NCI-H1436 (cell line): ENCODE results near the gene MRNIP.

ENCODE experiments used
- DNase-seq: peaks from one replicate; lab custom pipeline; 2025; lab: John Stamatoyannopoulos, UW

The MRNIP gene

DNA sequence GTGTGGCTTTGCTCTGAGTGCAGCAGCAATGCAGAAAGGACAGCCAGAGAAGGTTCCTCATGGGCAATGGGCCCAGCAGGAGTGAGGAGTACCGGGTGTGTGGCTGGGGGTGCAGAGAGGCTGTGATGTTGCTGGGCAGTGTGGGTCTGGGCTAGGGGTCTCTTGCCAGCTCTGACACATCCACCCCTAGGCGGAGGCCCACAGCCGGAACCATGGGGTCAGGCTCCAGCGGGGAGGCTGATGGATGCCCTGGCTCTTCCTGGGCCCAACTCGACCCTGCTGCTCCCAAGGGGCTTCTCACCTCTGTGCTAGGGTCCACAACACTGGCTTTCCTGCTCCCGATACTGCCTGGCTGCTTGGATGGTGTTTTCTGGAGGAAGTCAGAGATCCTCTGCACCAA, 29.2 kb upstream of the MRNIP start:
- no peak for DNase-seq

DNA sequence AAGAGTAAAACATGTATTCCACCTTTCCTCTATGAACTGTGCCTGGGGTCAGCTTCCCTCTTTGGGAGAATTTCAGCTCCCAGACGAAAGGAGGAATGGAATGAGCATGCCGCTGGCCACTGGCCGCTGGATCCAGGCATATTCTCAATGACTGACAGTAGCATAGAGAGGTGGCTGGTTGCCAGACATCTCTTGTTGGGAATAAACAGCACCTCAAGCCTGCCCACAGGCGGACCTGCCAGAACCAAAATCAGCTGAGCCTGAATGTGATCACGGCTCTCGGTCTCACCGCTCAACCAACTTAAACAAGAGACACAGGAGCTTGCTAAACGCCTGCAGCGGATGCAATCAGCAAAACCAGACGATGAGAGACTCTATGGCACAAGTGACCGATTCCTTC, 28.5 kb upstream of the MRNIP start:
- DNase-seq = no peak

DNA sequence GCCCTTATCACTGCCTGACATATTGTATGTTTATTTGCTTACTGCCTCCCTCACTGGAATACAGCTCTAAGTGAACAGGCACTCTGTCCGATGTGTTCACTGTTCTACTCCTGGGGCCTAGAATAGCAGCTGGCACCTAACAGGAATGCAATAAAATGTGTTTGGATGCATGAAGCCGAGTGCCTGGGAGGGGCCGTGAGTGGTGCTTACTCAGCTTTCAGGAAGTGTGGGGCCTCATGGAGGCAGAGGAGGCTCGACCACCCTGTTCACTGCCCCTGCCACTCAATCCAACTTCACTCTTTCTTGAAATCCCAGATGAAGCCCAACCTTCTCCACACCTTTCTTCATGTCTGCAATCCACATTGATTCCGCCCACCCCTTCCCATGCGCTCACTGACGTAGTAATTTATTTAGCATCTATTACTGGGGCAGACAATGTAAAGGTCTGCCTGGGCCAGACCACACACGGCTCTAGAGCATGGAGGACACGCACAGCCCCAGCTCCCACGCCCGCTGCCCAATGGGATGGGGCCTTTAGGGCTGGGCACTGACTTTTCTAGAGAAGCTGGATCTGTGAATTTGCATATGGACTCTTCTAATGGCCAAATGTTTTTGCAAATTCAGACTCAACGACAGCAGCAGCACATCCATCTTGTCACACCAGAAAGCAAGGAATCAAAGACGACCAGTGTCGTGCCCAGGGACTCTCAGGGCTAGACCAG, 27.7 kb upstream of the MRNIP start:
- no peak for DNase-seq

DNA sequence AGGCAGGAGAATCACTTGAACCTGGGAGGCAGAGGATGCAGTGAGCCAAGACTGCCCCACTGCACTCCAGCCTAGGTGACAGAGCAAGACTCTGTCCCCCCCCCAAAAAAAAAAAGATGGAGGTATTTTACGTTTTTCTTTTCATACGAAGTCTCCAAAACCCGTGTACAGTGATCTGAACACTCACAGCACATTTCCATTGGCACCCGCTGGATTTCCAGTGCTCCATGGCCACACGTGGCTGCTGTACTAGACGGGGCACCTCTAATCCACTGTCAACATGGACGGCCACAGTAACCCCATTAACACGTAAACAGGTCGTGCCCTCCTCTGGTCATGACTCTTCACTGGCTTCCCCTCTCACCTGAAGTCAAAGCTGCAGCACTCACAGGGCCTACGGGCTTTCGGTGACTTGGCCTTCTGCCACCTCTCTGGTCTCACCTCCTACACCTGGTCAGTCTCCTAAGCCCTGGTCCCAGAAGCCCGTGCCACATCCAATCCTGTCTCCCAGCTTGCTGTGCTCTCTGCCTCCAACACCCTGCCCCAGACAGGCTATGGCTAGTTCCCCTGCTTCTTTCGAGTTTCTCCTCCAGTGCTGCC, 27.0 kb upstream of the MRNIP start:
- no peak for DNase-seq

DNA sequence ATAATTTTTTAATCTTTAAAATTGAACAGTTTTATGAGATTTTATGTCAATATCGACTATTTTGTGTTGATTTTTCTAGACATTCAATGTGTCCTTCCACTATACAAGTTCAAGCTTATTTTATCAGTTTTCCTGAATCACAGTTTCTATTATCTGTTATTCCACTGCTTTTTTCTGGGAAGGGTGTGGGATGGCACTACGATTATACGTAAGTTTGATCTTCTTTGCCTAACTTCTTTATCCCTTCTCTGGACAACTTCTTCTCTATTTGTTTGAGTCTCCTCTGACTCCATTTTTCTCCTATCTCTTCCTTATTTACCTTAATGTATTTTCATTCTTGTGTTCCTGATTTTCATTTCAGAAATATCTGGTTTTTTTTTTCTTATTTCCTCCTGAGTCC, 24.5 kb upstream of the MRNIP start:
- no peak for DNase-seq

DNA sequence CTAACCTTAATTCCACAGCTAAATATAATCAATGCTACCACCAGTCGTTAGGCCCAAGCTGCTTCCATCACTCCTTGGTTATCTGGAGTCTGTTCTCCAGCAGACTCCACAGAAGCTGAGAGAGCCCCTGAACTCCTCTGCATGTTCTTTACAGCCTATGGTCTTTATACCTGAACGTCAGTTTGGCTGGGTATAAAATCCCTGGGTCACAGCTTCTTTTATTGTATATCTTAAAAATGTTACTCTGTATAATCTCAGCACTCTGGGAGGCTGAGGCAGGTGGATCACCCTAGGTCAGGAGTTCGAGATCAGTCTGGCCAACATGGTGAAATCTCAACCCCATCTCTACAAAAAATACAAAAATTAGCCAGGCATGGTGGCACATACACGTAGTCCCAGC, 23.7 kb upstream of the MRNIP start:
- DNase-seq = no peak

DNA sequence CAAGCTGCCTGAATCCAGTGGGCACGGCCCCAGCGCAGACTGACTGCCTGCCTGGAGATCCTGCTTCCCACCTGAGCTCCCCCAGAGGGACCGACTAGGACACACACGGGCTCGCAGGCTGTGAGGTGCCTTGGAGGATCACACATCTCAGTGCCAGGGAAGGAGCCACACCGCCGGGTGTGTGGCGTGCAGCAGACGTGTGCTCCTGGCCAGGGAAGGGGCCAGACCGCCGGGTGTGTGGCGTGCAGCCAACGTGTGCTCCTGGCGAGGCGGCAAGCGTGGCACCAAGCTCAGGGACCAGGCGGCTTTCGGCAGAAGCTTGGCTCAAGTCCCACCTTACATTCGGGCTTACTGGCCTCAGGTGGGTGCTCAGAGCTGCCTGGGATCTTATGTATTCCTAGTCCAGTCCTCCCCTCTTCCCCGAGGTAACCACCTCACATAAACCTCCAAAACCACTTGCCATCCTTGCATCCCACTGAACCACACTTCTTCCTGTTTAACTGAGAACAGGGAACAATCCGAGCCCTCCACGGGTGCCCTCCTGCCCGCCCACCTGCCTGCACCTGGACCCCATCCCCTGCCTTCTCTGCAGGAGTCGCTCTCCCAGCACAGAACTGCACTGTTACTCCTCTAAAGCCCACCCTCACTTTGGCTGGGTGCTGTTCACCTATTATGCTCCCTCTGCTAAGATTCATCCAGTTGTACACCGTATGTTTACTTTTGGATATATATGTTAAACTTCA, 22.4 kb upstream of the MRNIP start:
- no peak for DNase-seq

DNA sequence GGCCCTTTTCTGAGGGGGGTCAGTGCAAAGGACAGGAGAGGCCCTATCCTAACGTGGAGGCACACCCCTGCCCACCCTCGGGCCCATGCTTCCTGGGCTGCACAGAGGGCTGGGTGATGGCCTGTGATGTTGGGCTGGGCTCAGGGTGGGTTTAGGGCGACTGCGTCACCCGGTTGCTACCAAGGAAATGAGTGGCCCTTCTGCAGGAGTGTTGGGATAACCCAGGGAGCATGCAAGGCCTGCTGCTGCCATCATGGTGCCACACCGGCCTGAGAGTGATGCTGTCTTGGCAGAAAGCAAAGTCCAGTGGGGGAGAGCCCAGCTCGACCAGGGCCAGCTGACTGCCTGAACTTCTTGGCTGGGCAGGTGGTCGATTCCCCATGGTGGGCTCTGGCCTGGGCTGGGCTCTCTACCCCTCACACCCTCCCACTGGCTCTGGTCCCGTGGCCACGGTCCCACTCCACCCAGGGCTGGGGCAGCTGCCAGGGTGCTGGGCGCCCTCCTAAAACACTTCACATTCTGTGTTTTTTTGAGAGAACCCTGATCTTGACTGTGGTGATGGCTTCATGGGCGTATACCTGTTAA, 21.5 kb upstream of the MRNIP start:
- no peak for DNase-seq

DNA sequence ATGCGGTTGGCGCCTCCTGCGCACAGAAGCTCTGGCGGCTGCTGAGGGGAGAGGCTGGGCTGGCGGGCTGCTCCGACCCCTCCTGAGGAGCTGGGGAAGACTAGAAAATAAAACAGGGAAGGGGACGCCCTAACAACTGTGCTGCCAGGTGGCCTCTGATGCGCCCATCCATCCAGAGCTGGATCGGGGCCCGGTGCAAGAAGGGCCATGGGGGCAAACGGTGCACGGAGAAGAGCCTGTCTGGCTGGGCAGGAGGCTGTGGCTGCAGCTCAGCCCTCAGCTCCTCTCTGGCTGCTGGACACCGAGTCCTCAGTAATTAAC, 21.0 kb upstream of the MRNIP start:
- no peak for DNase-seq

DNA sequence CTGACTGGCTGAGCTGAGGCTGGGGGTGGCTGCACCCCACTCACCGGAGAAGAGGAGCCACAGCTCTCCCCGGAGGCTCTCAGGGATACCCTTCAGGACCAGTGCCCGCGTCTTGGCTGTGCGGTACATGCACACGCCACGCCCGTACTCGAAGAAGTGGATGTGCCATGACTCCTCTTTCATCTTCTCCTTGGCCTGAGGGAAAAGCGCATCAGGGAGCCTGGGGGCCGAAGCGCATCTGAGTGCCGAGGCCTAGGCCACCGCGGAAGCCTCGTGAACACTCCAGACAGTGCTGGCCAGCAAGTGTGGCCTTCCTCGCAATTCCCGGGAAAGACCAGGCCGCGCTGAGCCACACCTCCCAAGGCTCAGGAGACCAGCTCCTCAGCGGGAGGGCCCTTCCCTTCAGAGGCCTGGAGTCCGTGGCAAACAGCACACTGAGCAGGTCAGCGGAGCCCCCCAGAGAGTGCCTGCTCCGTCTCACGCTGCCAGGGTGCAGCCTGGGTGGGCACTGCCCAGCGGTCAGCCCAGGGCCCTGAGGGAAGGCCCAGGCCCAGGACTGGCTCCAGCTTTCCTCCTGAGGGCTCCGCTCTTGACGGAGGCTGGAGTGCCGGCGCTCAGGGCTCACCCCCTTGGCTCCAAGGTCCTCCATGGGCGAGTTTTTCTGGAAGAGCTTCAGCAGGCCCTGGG, 20.5 kb upstream of the MRNIP start:
- no peak for DNase-seq

DNA sequence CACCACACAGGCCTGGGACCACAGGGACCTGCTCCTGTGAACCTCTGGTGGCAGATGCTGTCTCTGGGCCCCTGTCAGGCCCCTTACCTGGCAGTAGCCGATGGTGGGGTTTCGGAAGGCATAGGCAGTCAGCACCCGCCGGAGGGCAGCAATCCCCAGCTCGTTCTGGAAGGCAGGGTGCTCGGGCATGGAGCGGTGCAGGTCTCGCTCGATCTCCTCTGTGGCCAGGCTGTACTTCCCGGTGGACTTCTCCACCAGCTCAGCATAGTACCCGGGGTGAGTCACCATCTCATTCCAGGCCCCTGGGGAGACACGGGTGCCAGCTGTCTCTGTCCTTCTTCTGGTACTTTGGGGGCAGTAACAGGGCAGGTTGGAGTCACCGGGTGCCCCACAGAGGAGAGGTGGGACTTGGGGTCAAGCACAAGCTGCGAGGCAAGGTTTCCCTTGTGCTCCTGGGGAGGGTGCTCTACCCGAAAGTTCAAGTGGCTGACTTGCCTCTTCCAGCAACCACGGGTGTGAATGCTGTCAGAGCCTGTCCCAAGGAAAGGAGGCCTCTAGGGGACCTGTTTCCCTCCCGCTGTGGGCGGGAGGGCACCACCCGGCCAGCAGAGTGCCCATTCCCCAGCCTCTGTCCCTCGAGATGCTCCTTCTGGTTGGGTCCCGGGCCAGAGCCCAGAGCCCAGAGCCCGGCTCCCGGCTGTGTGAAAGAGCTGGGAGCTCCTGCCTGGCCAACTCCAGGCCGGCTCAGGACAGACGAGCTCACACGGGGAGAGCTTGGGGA, 19.8 kb upstream of the MRNIP start:
- DNase-seq = no peak

DNA sequence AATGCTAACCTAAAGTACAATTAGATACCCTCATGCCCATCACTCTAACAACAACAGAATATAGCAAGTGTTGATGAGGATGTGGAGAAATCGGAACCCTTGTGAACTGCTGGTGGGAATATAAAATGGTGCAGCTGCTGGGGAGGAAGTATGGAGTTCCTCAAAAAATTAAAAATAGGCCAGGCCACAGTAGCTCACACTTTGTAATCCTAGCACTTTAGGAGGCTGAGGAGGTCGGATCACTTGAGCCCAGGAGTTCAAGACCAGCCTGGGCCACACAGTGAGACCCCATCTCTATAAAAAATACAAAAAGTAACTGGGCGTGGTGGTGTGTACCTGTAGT, 18.0 kb upstream of the MRNIP start:
- no peak for DNase-seq

DNA sequence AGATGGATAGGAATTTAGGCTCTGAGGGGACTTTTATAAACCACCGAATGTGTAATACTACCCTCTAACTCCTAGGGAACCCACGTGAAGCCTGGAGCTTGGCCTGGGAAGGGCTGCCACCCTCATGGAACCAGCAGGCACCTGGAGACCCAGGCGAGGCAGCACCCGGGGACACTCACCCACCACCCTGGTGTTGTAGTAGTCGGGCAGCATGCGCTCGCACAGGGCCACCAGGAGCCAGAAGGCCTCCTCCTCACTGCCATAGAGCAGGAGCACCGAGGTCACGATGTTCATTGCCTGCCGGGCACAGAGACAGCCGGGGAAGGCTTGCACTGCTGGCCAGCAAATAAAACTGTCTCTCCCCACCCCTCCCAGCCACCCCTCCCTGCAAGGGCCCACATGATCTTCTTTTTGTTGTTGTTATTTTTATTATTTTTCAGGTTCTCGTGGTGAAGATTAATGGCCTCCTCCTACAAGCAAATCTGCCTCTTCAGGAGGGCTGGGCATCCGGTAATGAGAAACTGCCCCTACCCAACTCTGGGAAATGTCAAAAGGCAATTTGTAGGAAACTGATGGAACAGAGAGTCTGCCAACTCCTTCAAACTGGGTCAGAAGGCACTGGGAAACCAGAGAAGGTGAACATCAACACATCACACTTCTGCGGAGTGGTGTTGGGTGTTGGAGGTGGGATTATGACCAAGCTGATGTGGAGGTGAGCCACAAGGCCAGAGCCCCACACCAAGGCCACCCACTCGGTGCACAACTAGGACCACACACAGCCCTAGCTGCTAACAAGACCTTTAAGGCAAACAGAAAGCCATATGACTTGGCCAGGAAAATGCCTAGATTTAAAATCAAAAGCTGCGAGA, 17.4 kb upstream of the MRNIP start:
- DNase-seq = no peak

DNA sequence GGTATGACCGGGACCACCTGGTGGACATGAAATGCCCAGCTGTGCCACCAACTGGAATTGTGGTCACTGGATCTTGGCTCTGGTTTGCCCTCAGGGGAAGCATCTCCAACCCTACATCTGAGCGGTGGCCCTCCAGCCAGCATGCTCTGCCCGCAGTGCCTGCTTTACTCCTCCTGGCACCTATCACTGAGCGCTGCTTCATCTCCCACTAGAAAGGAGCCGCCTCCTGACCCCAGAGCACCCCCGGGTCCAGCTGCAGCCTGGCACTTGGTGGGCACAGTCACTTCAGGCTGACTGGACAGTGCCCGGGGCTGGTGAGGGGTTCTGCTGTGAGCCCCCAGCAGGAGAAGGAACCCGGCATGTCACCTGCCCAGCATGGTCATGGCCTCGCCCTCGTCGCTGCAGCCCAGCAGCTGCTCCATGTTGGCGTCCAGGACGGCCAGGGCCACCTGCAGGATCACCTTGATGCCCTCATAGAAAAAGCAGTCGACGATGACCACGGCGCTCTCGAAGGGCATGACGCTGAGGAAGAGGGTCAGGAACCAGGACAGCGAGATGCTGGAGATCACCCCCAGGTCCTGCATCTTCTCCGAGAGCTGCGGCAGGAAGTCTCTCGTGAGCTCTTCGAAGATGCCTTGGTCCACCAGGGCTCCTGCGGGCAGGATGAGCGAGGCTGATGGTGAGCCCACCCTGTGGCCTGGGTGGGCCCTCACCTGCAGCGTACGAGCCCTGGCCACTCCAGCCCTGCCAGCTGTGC, 16.1 kb upstream of the MRNIP start:
- no peak for DNase-seq

DNA sequence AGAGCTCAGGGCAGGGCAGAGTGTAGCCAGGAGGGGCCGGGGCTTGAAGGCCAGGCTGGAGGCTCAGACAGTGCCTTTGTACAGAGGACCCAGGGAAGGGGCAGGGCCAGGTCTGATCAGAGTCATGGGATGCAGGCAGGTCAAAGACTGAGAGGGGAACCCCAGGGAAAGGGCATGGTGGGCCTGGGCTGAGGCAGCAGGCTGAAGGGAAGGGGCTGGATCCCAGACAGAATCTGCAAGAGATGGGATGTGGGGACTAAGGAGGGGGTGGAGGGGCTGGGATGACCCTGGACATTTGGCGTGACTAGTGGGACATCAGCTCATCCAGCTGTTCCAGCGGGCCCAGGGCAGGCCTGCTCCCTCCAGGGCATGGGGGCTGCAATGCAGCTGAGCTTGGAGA, 15.5 kb upstream of the MRNIP start:
- no peak for DNase-seq

DNA sequence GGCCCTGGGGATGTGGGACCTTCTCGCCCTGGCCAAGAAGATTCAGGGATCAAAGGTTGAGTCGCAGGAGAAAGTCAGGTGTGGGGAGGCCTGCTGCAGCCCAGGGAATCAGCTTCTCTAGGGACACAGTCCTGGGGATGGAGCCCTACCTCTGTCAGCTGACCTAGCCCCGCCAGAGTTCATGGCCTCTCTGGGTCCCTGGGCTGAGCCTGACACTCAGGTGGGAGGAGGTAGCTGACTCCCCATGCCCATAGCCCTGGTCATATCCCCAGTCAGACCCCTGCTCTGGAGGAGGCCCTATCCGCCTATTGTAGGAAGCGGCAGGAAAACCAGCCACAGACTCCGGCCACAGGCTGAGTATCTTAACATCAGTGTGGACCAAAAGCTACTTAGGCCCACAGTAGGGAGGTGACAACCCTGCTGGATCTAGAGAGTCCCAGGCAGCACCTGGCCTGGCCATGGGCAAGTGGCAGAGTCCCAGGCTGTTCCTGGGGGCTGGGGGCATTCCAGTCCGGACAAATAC, 15.0 kb upstream of the MRNIP start:
- DNase-seq = no peak

DNA sequence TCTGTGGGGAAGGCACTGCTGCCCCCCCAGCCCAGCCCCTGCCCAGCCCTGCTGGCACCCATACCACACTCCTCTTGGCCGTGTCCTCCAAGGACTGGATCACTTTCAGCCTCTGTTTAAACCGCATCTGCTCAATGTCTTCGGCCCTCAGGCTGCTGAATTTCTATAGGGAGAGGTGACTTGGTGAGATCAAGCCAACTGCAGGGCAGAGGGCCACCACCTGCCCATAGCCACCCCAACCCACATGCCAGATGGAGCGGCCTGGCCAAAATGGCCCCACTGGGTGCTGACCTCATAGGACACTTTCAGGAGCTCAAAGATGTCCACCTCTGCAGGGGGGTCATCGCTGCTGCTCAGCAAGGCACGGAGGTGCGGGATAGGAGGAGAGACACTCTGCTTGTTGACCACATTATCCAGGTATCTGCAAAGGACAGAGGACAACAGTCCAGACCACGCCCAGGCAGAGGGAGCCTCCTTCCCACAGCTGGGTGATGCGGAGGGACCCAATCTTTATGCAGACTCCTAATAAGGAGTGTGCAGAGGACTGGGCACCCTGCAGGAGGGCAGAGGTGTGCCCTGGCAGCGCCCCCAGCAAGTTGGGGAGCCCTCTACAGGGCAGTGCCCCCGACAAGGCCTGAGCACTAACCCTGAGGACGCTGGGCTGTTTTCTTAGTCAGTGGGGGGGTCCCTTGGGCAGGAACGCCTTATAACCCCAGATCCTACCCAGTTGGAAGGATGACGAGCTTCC, 14.4 kb upstream of the MRNIP start:
- no peak for DNase-seq

DNA sequence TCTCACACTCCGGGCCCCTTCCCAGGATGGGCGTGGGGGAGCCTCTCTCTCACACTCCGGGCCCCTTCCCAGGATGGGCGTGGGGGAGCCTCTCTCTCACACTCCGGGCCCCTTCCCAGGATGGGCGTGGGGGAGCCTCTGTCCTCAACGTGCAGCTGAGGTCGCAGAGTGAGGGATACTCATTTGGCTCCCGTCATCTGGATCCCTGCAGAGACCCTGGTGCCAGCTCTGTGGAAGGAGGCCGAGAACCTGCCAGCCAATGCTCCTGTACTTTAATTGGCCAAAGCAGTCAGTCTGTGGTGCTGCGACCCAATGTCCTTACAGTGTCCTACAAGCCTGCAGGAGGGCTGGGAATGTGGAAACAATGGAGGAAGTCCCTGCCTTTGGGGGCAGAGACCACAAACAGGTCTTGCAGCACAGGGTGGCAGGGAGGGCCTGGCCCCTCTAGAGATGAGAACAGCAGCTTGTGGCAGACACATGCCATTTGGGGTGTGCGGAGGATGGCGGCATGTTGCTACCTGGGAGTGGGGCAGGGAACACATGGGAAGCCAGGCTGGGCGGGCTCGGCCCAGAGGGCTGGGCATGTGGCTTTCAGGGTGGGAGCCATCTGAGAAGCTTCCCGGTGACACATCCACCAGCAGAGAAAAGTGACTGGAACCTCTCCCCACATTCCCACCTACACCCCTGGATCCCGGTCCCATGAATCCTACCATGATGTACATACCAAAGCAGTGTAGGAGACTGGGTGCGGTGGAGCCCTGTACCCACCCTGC, 13.6 kb upstream of the MRNIP start:
- no peak for DNase-seq
